Astrocyte (in vitro differentiated cells and primary cell): ENCODE results near the gene PLCL2. TPM values are rescaled to one million over a fixed set of nuclear protein-coding genes. Genes with fewer than 3 reads are reported as not detected.
"Not testable (repeated sequence)": the region's sequence is repeated elsewhere in the genome, so short reads cannot be mapped to it uniquely, and the experiment has no call there.

ENCODE experiments used
- DNase-seq: peaks from one replicate; pipeline ENCODE4 v3.0.0-alpha.2; 2010; ENCODE audit warnings: low read depth
- FAIRE-seq: peaks from 2 replicates; lab custom pipeline; 2011; peaks lifted over from hg19 to GRCh38; lab: Jason Lieb, UNC
- H2AFZ ChIP-seq: 2 replicates; pipeline ENCODE4 v1.6.0; 2012; ENCODE audit warnings: low read depth, low read length, inconsistent platforms
- H3K27ac ChIP-seq: 2 replicates; pipeline ENCODE4 v1.5.1; 2011; ENCODE audit warnings: low read depth, low read length, inconsistent platforms
- H3K27me3 ChIP-seq: 2 replicates; pipeline ENCODE4 v1.6.0; 2011; ENCODE audit warnings: low read length, inconsistent platforms; ENCODE audit not compliant: insufficient read depth
- H3K36me3 ChIP-seq: 2 replicates; pipeline ENCODE4 v1.5.1; 2011; ENCODE audit warnings: low read length, inconsistent platforms; ENCODE audit not compliant: insufficient read depth
- H3K4me1 ChIP-seq: 2 replicates; pipeline ENCODE4 v1.5.1; 2011; ENCODE audit warnings: low read length, inconsistent platforms; ENCODE audit not compliant: insufficient read depth
- H3K4me2 ChIP-seq: 2 replicates; pipeline ENCODE4 v1.6.0; 2012; ENCODE audit warnings: low read length, inconsistent platforms
- H3K4me3 ChIP-seq: 2 replicates; pipeline ENCODE4 v1.5.1; 2011; ENCODE audit warnings: low read depth, mild to moderate bottlenecking, low read length, inconsistent platforms; ENCODE audit not compliant: insufficient read depth
- H3K79me2 ChIP-seq: 2 replicates; pipeline ENCODE4 v1.6.0; 2012; ENCODE audit warnings: mild to moderate bottlenecking, low read length, inconsistent platforms; ENCODE audit not compliant: insufficient read depth
- H3K9ac ChIP-seq: 2 replicates; pipeline ENCODE4 v1.6.0; 2012; ENCODE audit warnings: mild to moderate bottlenecking, low read length, inconsistent platforms
- H3K9me3 ChIP-seq: 2 replicates; pipeline ENCODE4 v1.5.1; 2012; ENCODE audit warnings: low read depth, mild to moderate bottlenecking, low read length, inconsistent platforms; ENCODE audit not compliant: insufficient read depth
- H4K20me1 ChIP-seq: 2 replicates; pipeline ENCODE4 v1.6.0; 2012; ENCODE audit warnings: low read length, inconsistent platforms; ENCODE audit not compliant: insufficient read depth
- H3K27ac Mint-ChIP-seq: one replicate; pipeline ENCODE4 v1.8.0; 2021; ENCODE audit warnings: mild to moderate bottlenecking, mixed read lengths; ENCODE audit not compliant: unreplicated experiment
- H3K27me3 Mint-ChIP-seq: one replicate; pipeline ENCODE4 v1.8.0; 2021; ENCODE audit warnings: low read depth, mixed read lengths; ENCODE audit not compliant: unreplicated experiment
- H3K36me3 Mint-ChIP-seq: one replicate; pipeline ENCODE4 v1.8.0; 2021; ENCODE audit warnings: low read depth, mixed read lengths; ENCODE audit not compliant: unreplicated experiment
- H3K4me1 Mint-ChIP-seq: one replicate; pipeline ENCODE4 v1.8.0; 2021; ENCODE audit warnings: low read depth, mixed read lengths; ENCODE audit not compliant: unreplicated experiment
- H3K4me3 Mint-ChIP-seq: one replicate; pipeline ENCODE4 v1.8.0; 2021; ENCODE audit warnings: mild to moderate bottlenecking, moderate library complexity, mixed read lengths; ENCODE audit not compliant: unreplicated experiment
- H3K9me3 Mint-ChIP-seq: one replicate; pipeline ENCODE4 v1.8.0; 2021; ENCODE audit warnings: mild to moderate bottlenecking, mixed read lengths; ENCODE audit not compliant: unreplicated experiment
- CTCF ChIP-seq: IDR thresholded peaks from 2 replicates; pipeline ENCODE4 v1.5.1; 2011; ENCODE audit warnings: low read depth, mild to moderate bottlenecking, inconsistent platforms, low read length, moderate library complexity; ENCODE audit not compliant: insufficient read depth
- EZH2 ChIP-seq: IDR thresholded peaks from 2 replicates; pipeline ENCODE4 v1.6.1; 2012; ENCODE audit warnings: mild to moderate bottlenecking, low read length, inconsistent platforms; ENCODE audit not compliant: insufficient read depth
- total RNA-seq: library from RNA; stranded (reverse); gene quantifications from 2 replicates; pipeline ENCODE4 v1.2.1, GENCODE V29; 2021

Gene PLCL2
- total RNA-seq, 1 donor from 2014 or later: 3.9 TPM

DNA sequence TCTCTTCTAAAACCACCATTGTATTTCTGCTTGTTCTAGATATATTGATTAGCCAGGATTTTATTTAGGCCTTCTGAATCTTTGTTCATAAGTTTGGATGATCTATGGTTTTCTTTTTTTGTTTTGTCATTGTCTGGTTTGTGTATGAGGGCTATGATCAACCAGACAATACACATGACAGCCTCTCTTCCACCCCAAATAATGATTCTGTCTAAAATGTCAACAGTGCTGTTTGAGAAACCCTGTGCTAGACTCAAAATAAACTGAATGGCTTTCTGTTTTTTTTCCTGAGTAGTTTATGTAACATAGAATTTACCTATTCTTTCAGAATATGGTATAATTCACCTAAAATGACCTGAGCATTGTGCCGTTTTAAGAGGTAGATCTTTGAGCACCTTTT, 66.1 kb downstream of the PLCL2 start:
- no peaks in the 10 kb centered on the region for H3K9me3 ChIP-seq
- no peak overlapping the region for H2AFZ ChIP-seq
- no peak overlapping the region for H3K27ac ChIP-seq
- H3K27ac Mint-ChIP-seq: no peak overlapping the region
- no peaks in the 10 kb centered on the region for H3K79me2 ChIP-seq
- no peaks in the 10 kb centered on the region for H3K36me3 ChIP-seq
- H3K4me1 Mint-ChIP-seq: no peaks in the 10 kb centered on the region
- DNase-seq (no peak), FAIRE-seq (no peak)
- no peaks in the 10 kb centered on the region for H3K9me3 Mint-ChIP-seq
- H3K4me3 Mint-ChIP-seq: no peak overlapping the region
- H3K4me1 ChIP-seq: no peaks in the 10 kb centered on the region
- H3K4me2 ChIP-seq: no peak overlapping the region
- TF ChIP-seq CTCF: no peak
- TF ChIP-seq EZH2: no peak
- no peaks in the 10 kb centered on the region for H3K27me3 Mint-ChIP-seq
- H3K27me3 ChIP-seq: no peaks in the 10 kb centered on the region
- H4K20me1 ChIP-seq: no peaks in the 10 kb centered on the region
- H3K36me3 Mint-ChIP-seq: no peaks in the 10 kb centered on the region
- no peak overlapping the region for H3K9ac ChIP-seq
- H3K4me3 ChIP-seq: no peak overlapping the region

DNA sequence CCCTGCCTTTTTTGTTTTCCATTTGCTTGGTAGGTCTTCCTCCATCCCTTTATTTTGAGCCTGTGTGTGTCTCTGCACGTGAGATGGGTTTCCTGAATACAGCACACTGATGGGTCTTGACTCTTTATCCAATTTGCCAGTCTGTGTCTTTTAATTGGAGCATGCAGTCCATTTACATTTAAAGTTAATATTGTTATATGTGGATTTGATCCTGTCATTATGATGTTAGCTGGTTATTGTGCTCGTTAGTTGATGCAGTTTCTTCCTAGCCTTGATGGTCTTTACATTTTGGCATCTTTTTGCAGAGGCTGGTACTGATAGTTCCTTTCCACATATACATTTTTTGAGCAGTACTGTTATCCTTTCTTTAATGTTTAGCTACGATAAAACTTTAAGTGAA, 73.1 kb downstream of the PLCL2 start:
- H3K4me3 Mint-ChIP-seq, H3K4me1 ChIP-seq, H3K4me1 Mint-ChIP-seq, H2AFZ ChIP-seq, H4K20me1 ChIP-seq, FAIRE-seq, DNase-seq, H3K4me2 ChIP-seq, H3K9ac ChIP-seq, H3K27me3 ChIP-seq, H3K79me2 ChIP-seq, H3K27ac ChIP-seq, H3K36me3 Mint-ChIP-seq, H3K9me3 Mint-ChIP-seq, H3K27me3 Mint-ChIP-seq, H3K9me3 ChIP-seq, H3K27ac Mint-ChIP-seq, H3K4me3 ChIP-seq, H3K36me3 ChIP-seq: not testable (repeated sequence)

DNA sequence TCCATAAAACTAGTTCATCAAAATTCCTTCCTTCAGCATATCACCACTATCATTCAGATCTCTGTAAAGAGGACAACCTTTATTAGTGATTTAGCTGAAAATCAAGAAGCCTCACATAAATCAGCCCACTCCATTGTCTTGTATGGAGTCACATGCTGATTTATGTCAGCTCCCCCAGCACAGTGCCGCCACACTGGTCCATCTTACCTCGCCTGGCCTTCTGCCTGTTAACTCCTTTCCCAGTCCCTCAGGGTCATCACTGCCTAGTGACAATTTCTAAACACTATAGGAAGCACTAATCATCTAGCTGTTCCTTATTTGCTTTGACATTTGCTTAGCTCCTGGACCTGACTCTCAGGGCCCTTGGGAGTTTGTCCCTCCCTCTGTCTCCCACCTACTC, 75.4 kb downstream of the PLCL2 start:
- no peaks in the 10 kb centered on the region for H4K20me1 ChIP-seq
- Mint-ChIP-seq H3K9me3 (no peaks in the 10 kb centered on the region), H3K27me3 (no peaks in the 10 kb centered on the region), H3K36me3 (no peaks in the 10 kb centered on the region), H3K27ac (no peak overlapping the region), H3K4me3 (no peak overlapping the region), H3K4me1 (peaks cover 4% of the 10 kb centered on the region)
- TF ChIP-seq EZH2 (no peak), CTCF (no peak)
- no peak overlapping the region for H3K27ac ChIP-seq
- no peaks in the 10 kb centered on the region for H3K79me2 ChIP-seq
- H3K9me3 ChIP-seq: no peaks in the 10 kb centered on the region
- no peak overlapping the region for H3K4me3 ChIP-seq
- H3K4me1 ChIP-seq: no peaks in the 10 kb centered on the region
- H2AFZ ChIP-seq: no peak overlapping the region
- no peak for FAIRE-seq
- no peak overlapping the region for H3K4me2 ChIP-seq
- no peaks in the 10 kb centered on the region for H3K36me3 ChIP-seq
- no peaks in the 10 kb centered on the region for H3K27me3 ChIP-seq
- no peak overlapping the region for H3K9ac ChIP-seq
- DNase-seq: no peak
